IMR-90 (cell line): ENCODE measurements around the gene PDZD2.

ENCODE experiments used
- CEBPB ChIP-seq: IDR thresholded peaks from 2 replicates; pipeline ENCODE4 v1.6.1; 2012; ENCODE audit warnings: low read depth, low read length, improper control_type of control experiment
- MAZ ChIP-seq: IDR thresholded peaks from 2 replicates; pipeline ENCODE4 v1.6.1; 2012; ENCODE audit warnings: low read depth, mild to moderate bottlenecking, low read length, improper control_type of control experiment, moderate library complexity, borderline replicate concordance
- MXI1 ChIP-seq: IDR thresholded peaks from 2 replicates; pipeline ENCODE4 v1.6.1; 2012; ENCODE audit warnings: low read depth, mild to moderate bottlenecking, low read length, moderate library complexity, borderline replicate concordance
- POLR2A ChIP-seq: IDR thresholded peaks from 2 replicates; pipeline ENCODE4 v1.6.1; 2012; ENCODE audit warnings: mild to moderate bottlenecking, low read depth, low read length
- RAD21 ChIP-seq: IDR thresholded peaks from 2 replicates; pipeline ENCODE4 v1.6.1; 2012; ENCODE audit warnings: low read length, improper control_type of control experiment
- RFX5 ChIP-seq: IDR thresholded peaks from 2 replicates; pipeline ENCODE4 v1.8.0; 2012; ENCODE audit warnings: low read depth, mild to moderate bottlenecking, low read length, moderate library complexity
- SMC3 ChIP-seq: fragments of 150-350 bp; IDR thresholded peaks from 2 replicates; pipeline ENCODE4 v1.6.1; 2016; ENCODE audit warnings: low read depth, mild to moderate bottlenecking, antibody characterized with exemption, low read length, moderate library complexity
- TF ChIP-seq, protein P1 (sequence below): conservative IDR thresholded peaks from 2 replicates; pipeline ENCODE4 v1.5.1; 2012; ENCODE audit warnings: mild to moderate bottlenecking, low read depth, low read length, improper control_type of control experiment
- TF ChIP-seq, protein P2 (sequence below): fragments of 150-350 bp; IDR thresholded peaks from 2 replicates; pipeline ENCODE4 v1.6.1; 2016; ENCODE audit warnings: low read depth, mild to moderate bottlenecking, low read length, moderate library complexity, borderline replicate concordance
- TF ChIP-seq, protein P3 (sequence below): fragments of 150-350 bp; IDR thresholded peaks from 2 replicates; pipeline ENCODE4 v1.6.1; 2017; ENCODE audit warnings: mild to moderate bottlenecking, antibody characterized with exemption, low read length, low read depth

DNA sequence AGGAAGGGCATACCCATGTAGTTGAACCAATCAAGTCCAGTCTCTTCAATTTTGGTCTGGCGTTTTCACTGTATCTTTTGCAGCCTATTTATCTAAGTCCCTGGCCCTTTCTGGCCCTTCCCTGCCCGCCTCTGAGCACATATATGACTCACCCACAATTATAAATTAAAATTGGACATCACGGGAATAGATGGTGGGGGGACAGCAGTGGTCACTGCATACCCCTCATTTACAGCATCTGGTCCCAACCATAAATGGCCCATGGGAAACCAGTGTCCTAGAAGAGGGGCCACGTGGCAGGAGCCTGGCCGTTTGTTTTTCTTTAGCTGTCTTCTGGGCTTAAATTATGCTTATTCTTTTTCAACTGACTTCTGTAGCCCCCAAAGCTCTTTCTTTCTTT is 69.2 kb downstream of the PDZD2 start:
- TF ChIP-seq RAD21 (no peak), POLR2A (no peak), SMC3 (no peak), CEBPB (no peak), RFX5 (no peak), MAZ (no peak), MXI1 (no peak)
- TF ChIP-seq, protein P1, sequence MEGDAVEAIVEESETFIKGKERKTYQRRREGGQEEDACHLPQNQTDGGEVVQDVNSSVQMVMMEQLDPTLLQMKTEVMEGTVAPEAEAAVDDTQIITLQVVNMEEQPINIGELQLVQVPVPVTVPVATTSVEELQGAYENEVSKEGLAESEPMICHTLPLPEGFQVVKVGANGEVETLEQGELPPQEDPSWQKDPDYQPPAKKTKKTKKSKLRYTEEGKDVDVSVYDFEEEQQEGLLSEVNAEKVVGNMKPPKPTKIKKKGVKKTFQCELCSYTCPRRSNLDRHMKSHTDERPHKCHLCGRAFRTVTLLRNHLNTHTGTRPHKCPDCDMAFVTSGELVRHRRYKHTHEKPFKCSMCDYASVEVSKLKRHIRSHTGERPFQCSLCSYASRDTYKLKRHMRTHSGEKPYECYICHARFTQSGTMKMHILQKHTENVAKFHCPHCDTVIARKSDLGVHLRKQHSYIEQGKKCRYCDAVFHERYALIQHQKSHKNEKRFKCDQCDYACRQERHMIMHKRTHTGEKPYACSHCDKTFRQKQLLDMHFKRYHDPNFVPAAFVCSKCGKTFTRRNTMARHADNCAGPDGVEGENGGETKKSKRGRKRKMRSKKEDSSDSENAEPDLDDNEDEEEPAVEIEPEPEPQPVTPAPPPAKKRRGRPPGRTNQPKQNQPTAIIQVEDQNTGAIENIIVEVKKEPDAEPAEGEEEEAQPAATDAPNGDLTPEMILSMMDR: no peak
- TF ChIP-seq, protein P2, sequence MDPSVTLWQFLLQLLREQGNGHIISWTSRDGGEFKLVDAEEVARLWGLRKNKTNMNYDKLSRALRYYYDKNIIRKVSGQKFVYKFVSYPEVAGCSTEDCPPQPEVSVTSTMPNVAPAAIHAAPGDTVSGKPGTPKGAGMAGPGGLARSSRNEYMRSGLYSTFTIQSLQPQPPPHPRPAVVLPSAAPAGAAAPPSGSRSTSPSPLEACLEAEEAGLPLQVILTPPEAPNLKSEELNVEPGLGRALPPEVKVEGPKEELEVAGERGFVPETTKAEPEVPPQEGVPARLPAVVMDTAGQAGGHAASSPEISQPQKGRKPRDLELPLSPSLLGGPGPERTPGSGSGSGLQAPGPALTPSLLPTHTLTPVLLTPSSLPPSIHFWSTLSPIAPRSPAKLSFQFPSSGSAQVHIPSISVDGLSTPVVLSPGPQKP: no peak
- TF ChIP-seq, protein P3, sequence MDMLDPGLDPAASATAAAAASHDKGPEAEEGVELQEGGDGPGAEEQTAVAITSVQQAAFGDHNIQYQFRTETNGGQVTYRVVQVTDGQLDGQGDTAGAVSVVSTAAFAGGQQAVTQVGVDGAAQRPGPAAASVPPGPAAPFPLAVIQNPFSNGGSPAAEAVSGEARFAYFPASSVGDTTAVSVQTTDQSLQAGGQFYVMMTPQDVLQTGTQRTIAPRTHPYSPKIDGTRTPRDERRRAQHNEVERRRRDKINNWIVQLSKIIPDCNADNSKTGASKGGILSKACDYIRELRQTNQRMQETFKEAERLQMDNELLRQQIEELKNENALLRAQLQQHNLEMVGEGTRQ: no peak
